ENCODE data around the gene ATP6V1G2. TPM values are rescaled to one million over a fixed set of nuclear protein-coding genes. Genes with fewer than 3 reads are reported as not detected.

Gene ATP6V1G2
- total RNA-seq, 2 experiments from 2014 or later: 3.8 to 14.1 TPM

DNA sequence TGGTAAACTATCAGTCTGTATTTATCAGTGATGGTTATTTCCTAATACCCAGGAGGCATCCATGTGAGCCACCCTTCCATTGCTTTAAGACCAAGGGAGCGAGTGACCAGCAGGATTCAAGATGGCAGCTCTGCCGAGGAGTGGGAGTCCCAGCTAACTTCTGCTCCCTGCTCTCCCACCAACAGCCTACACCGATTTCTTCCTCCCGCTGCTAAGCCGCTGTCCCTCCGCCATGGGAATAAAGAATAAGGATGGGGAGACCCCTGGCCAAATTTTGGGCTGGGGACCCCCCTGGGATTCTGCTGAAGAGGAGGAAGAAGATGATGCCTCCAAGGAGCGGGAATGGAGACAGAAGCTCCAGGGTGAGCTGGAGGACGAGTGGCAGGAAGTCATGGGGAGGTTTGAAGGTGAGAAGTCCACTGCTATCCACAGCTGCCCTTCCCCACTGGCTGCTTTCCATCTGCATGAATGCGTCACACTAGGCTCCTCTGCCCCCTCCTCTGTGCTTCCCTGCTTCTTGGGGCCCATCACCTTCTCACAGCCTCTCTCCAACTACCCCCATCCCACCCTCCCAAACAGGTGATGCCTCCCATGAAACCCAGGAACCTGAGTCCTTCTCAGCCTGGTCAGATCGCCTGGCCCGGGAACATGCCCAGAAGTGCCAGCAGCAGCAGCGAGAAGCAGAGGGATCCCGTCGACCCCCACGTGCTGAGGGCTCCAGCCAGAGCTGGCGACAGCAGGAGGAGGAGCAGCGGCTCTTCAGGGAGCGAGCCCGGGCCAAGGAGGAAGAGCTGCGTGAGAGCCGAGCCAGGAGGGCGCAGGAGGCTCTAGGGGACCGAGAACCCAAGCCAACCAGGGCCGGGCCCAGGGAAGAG, 11.3 kb upstream of the ATP6V1G2 start:
- H3K4me2 ChIP-seq (ENCODE audit: low read length): peak overlapping the region; percentile 81

DNA sequence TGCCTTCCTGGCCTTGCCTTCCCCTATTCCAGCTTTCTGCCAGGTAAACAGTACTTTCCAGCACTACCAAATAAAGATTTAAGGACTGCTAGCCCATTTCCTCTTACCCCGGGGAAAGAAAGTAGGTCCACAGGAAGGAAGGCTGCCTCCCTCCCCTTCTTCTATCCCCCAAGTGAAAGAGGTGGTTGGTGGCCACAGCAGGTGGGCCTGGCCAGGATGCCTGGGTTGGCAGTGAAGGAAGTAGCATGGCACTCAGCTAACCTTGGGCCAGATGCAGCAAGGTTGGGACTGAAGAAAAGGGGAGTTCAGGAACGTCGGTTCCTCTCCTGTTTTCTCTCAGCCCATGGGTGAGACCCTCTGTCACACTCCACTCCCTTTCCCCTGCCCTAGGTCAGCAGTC, 9.9 kb upstream of the ATP6V1G2 start:
- no peak overlapping the region for H3K27ac ChIP-seq (ENCODE audit: low read depth, low read length, poor library complexity, severe bottlenecking)
- H2AFZ ChIP-seq (ENCODE audit: low read length): no peak overlapping the region
- peaks cover 45% of the 10 kb centered on the region for H3K36me3 ChIP-seq (ENCODE audit: insufficient read depth, low read length)
- H3K4me2 ChIP-seq (ENCODE audit: low read length): peak overlapping the region; percentile 36; the same call in 1 of the 2 replicates
- H3K4me3 ChIP-seq (ENCODE audit: low read depth, low read length, poor library complexity, severe bottlenecking): no peak overlapping the region
- no peak for TF ChIP-seq EZH2phosphoT487 (IDR thresholded peaks at IDR 0.05; ENCODE audit: borderline replicate concordance, low read depth, low read length)
- TF ChIP-seq, protein P1, sequence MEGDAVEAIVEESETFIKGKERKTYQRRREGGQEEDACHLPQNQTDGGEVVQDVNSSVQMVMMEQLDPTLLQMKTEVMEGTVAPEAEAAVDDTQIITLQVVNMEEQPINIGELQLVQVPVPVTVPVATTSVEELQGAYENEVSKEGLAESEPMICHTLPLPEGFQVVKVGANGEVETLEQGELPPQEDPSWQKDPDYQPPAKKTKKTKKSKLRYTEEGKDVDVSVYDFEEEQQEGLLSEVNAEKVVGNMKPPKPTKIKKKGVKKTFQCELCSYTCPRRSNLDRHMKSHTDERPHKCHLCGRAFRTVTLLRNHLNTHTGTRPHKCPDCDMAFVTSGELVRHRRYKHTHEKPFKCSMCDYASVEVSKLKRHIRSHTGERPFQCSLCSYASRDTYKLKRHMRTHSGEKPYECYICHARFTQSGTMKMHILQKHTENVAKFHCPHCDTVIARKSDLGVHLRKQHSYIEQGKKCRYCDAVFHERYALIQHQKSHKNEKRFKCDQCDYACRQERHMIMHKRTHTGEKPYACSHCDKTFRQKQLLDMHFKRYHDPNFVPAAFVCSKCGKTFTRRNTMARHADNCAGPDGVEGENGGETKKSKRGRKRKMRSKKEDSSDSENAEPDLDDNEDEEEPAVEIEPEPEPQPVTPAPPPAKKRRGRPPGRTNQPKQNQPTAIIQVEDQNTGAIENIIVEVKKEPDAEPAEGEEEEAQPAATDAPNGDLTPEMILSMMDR (conservative IDR thresholded peaks at IDR 0.05; ENCODE audit: low read length): no peak
- no peaks in the 10 kb centered on the region for H3K79me2 ChIP-seq (ENCODE audit: insufficient read depth, low read depth, low read length)
- ChIA-PET POLR2A (no interaction called here), CTCF (ENCODE audit: unreplicated experiment) (interaction anchor here (0.5 to 1.4 kb wide), 3 partner anchors 18 to 62 kb away, joined by 3 to 4 read pairs (median 3); no protein-coding TSS in a partner anchor)
- H4K20me1 ChIP-seq (ENCODE audit: insufficient read depth, low read length): no peaks in the 10 kb centered on the region
- H3K4me1 ChIP-seq (ENCODE audit: insufficient read depth, low read length, poor library complexity, severe bottlenecking): peaks cover 65% of the 10 kb centered on the region
- DNase-seq (ENCODE audit: low spot score): no peak
- no peaks in the 10 kb centered on the region for H3K9me3 ChIP-seq (ENCODE audit: low read length)
- BruUV-seq (replicated peaks): no TSS peak
- intact Hi-C loops (cut with micrococcal nuclease; ENCODE audit: unreplicated experiment): no loop called here
- H3K9me2 ChIP-seq (ENCODE audit: insufficient read depth, low read length): no peaks in the 10 kb centered on the region

More for the DNA sequence above, 11.3 kb upstream of the ATP6V1G2 start:
- intact Hi-C loops (cut with micrococcal nuclease; ENCODE audit: unreplicated experiment): no loop called here
- ChIA-PET POLR2A (interaction anchor here (0.8 to 1.0 kb wide), 2 partner anchors 16 to 18 kb away, joined by 3 to 6 read pairs; partner anchors contain the start of genes DDX39B and TNF), CTCF (ENCODE audit: unreplicated experiment) (interaction anchor here (1.6 kb wide), 1 partner anchor 16 kb away, joined by 3 read pairs; no protein-coding TSS in a partner anchor)
- peak overlapping the region; percentile 94 for H3K27ac ChIP-seq (ENCODE audit: low read depth, low read length, poor library complexity, severe bottlenecking)
- H4K20me1 ChIP-seq (ENCODE audit: insufficient read depth, low read length): no peaks in the 10 kb centered on the region
- BruUV-seq (replicated peaks): TSS peak; percentile 31
- H3K9me3 ChIP-seq (ENCODE audit: low read length): no peaks in the 10 kb centered on the region
- H2AFZ ChIP-seq (ENCODE audit: low read length): no peak overlapping the region
- peaks cover 55% of the 10 kb centered on the region for H3K36me3 ChIP-seq (ENCODE audit: insufficient read depth, low read length)
- no peak overlapping the region for H3K4me3 ChIP-seq (ENCODE audit: low read depth, low read length, poor library complexity, severe bottlenecking)
- peaks cover 77% of the 10 kb centered on the region for H3K4me1 ChIP-seq (ENCODE audit: insufficient read depth, low read length, poor library complexity, severe bottlenecking)
- no peaks in the 10 kb centered on the region for H3K9me2 ChIP-seq (ENCODE audit: insufficient read depth, low read length)
- no peak for TF ChIP-seq EZH2phosphoT487 (IDR thresholded peaks at IDR 0.05; ENCODE audit: borderline replicate concordance, low read depth, low read length)
- TF ChIP-seq, protein P1 (conservative IDR thresholded peaks at IDR 0.05; ENCODE audit: low read length): no peak
- no peak for DNase-seq (ENCODE audit: low spot score)
- no peaks in the 10 kb centered on the region for H3K79me2 ChIP-seq (ENCODE audit: insufficient read depth, low read depth, low read length)

Measured in OCI-LY7 (cell line).